ENCODE measurements around the gene UGT1A3.

- no peak for TF ChIP-seq EZH2 (IDR thresholded peaks at IDR 0.05; ENCODE audit: insufficient read depth, poor library complexity, severe bottlenecking)
- no peak for TF ChIP-seq EZH2phosphoT487 (IDR thresholded peaks at IDR 0.05; ENCODE audit: insufficient read depth, low read depth)
Observed at GRCh38 chr2:233821709-233822100, 92.9 kb downstream of the UGT1A3 start.
